Thoracic aorta (tissue), 2 donors: ENCODE measurements around the gene GBX2. TPM values are rescaled to one million over a fixed set of nuclear protein-coding genes. Genes with fewer than 3 reads are reported as not detected.
A peak's percentile ranks its signal among the peaks of the same experiment; 100 is the strongest.

Experiments
- ATAC-seq: fragments of 150-250 bp; one replicate; pipeline ENCODE4 v1.8.0; 2017; ENCODE audit warnings: low read depth; ENCODE audit not compliant: insufficient number of reproducible peaks, low FRiP score
- DNase-seq: peaks from one replicate; pipeline ENCODE4 v3.0.0-alpha.2; 2020; ENCODE audit warnings: low spot score
- H3K27ac ChIP-seq, 2 donors: fragments of 200-600 bp; sonication (generic); 1 replicate in 1 of 2; 2 replicates in 1 of 2; pipeline ENCODE4 v1.5.1; 2016; ENCODE audit warnings: mild to moderate bottlenecking in 2 of 2, moderate library complexity in 2 of 2
- H3K27me3 ChIP-seq: fragments of 200-600 bp; sonication (generic); replicated peaks from 2 replicates; pipeline ENCODE4 v1.6.0; 2016; ENCODE audit warnings: mild to moderate bottlenecking; ENCODE audit not compliant: insufficient read depth
- H3K36me3 ChIP-seq: fragments of 200-600 bp; sonication (generic); one replicate; pipeline ENCODE4 v1.5.1; 2016
- H3K4me1 ChIP-seq, 2 donors: fragments of 200-600 bp; sonication (generic); 1 replicate in 1 of 2; 2 replicates in 1 of 2; pipeline versions ENCODE4 v1.5.1 to v1.6.0; 2016; ENCODE audit warnings: low read depth in 2 of 2, mild to moderate bottlenecking in 1 of 2; ENCODE audit not compliant: control insufficient read depth in 1 of 2
- H3K4me3 ChIP-seq: fragments of 200-600 bp; sonication (generic); 2 replicates; pipeline ENCODE4 v1.5.1; 2016; ENCODE audit warnings: mild to moderate bottlenecking
- H3K9me3 ChIP-seq: fragments of 200-600 bp; sonication (generic); 2 replicates; pipeline ENCODE4 v1.5.1; 2016
- total RNA-seq, 2 donors: library from RNA; depleted of rRNA; stranded (reverse); fragments of >200 nt; gene quantifications; one replicate each; pipeline versions ENCODE4 v1.1.0 to v1.2.3, GENCODE V29; 2016
- TF ChIP-seq, protein P1 (sequence below): fragments of 200-600 bp; sonication (generic); IDR thresholded peaks from one replicate; pipeline ENCODE4 v1.5.1; 2019; ENCODE audit warnings: antibody characterized with exemption

GBX2 gene
- total RNA-seq, 2 donors from 2014 or later, result not detected

DNA sequence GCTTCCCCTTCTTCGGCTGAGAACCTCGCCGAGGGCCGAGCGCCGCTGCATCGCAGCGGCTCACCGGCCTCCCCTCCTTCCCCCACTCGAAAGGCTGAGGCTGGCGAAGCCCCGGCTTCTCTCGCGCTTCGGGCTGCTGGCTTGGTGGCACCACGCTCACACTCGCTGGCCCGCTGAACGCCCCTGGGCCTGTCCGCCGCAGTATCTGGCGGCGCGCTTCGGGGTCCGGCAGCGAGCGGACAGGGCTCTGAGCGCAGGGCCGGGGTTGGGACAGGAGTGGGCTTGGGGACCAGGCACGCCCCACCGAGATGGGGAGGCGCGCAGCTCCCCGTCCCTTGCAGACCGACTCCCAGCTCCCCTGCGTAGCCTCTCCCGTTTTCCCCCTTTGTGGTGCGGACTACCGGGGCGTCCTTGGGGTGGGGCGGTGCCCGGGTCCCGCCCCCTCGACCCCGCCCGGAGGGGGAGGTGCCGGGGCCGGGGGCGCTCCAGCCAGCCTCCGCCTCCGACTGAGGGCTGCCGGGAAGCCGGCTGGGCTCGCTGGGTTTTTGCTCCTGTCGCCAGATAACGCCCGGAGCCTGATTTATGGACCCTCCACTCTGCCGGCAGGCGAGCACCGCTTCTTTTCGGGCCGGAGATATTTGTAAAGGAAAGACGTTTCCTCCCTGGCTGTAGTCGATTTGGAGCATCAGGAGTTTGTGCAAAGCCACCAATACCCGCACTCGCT, 3.8 kb downstream of the GBX2 start:
- ATAC-seq (no peak), DNase-seq (no peak)
- Histone ChIP-seq H3K27me3 (peaks cover 17% of the 10 kb centered on the region), H3K4me1 (peaks cover 21 to 53% of the 10 kb centered on the region in 2 donors), H3K9me3 (no peaks in the 10 kb centered on the region), H3K4me3 (peak overlapping the region; percentile 70), H3K27ac (no peak overlapping the region), H3K36me3 (no peaks in the 10 kb centered on the region)
- TF ChIP-seq, protein P1, sequence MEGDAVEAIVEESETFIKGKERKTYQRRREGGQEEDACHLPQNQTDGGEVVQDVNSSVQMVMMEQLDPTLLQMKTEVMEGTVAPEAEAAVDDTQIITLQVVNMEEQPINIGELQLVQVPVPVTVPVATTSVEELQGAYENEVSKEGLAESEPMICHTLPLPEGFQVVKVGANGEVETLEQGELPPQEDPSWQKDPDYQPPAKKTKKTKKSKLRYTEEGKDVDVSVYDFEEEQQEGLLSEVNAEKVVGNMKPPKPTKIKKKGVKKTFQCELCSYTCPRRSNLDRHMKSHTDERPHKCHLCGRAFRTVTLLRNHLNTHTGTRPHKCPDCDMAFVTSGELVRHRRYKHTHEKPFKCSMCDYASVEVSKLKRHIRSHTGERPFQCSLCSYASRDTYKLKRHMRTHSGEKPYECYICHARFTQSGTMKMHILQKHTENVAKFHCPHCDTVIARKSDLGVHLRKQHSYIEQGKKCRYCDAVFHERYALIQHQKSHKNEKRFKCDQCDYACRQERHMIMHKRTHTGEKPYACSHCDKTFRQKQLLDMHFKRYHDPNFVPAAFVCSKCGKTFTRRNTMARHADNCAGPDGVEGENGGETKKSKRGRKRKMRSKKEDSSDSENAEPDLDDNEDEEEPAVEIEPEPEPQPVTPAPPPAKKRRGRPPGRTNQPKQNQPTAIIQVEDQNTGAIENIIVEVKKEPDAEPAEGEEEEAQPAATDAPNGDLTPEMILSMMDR, result no peak

- TF ChIP-seq, protein P1, result no peak
- DNase-seq (no peak), ATAC-seq (no peak)
- Histone ChIP-seq H3K9me3 (no peaks in the 10 kb centered on the region), H3K27ac (no peak overlapping the region), H3K36me3 (no peaks in the 10 kb centered on the region), H3K27me3 (peaks cover 17% of the 10 kb centered on the region), H3K4me3 (peak overlapping the region; percentile 70), H3K4me1 (peaks cover 20 to 50% of the 10 kb centered on the region in 2 donors)
Observed at GRCh38 chr2:236163471-236164200, 4.5 kb downstream of the GBX2 start.

DNA sequence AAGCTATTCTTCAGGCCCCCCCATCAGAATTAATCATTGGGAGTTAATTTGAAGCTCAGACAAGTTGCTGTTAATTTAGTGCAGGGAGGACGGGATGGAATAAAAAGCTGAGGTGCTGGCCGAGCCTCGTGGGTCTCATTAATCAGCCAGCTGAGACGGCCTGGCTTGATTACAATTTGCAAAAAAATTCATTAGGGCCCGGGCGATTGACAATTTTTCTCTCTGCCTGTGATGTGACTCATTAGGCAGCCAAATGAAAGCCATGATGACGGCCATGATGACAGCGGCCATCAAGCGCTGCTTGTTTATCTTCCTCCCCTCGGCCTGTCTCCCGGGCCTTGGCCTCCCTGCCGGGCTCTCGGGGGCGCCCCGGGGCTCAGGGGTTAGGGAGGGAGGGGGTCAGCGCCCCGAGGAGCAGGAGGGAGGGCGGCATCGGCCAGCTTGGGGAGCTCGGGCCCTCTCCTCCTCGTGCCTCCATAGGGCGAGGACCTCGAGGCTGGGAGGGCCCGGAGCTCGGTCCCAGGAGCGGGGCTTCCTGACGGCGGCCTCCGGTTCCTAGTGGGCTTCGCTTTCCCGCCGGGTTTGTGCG, 5.2 kb downstream of the GBX2 start:
- Histone ChIP-seq H3K9me3 (no peaks in the 10 kb centered on the region), H3K27me3 (peaks cover 17% of the 10 kb centered on the region)

GRCh38 chr2:236162031-236162845, 5.9 kb downstream of the GBX2 start:
- ATAC-seq (no peak), DNase-seq (no peak)
- peaks cover 14 to 36% of the 10 kb centered on the region in 2 donors for H3K4me1 ChIP-seq
- H3K9me3 ChIP-seq, result no peaks in the 10 kb centered on the region
- TF ChIP-seq, protein P1, result no peak
- no peak overlapping the region for H3K27ac ChIP-seq
- H3K4me3 ChIP-seq, result no peak overlapping the region
- H3K27me3 ChIP-seq, result peaks cover 17% of the 10 kb centered on the region
- no peaks in the 10 kb centered on the region for H3K36me3 ChIP-seq

More for the DNA sequence above, 5.2 kb downstream of the GBX2 start:
- Histone ChIP-seq H3K36me3 (no peaks in the 10 kb centered on the region), H3K4me3 (no peak overlapping the region), H3K4me1 (peaks cover 16 to 44% of the 10 kb centered on the region in 2 donors), H3K27ac (no peak overlapping the region)
- ATAC-seq (no peak), DNase-seq (no peak)
- TF ChIP-seq, protein P1, result no peak
